GM23338 (cell line): Measurements from ENCODE around the gene MALSU1. TPM values are rescaled to one million over a fixed set of nuclear protein-coding genes. Genes with fewer than 3 reads are reported as not detected.

Experiments used
- ATAC-seq: fragments of 200-7000 bp; cut with Tn5 transposase; 3 replicates; pipeline ENCODE4 v1.9.1; 2020
- DNase-seq: peaks from one replicate; pipeline ENCODE4 v3.0.0-alpha.2; 2015; ENCODE audit warnings: low spot score
- H2AFZ ChIP-seq: fragments of 200-600 bp; sonication (generic); 2 replicates; pipeline ENCODE4 v1.8.0; 2016; ENCODE audit warnings: antibody characterized with exemption, mild to moderate bottlenecking, moderate library complexity
- H3F3A ChIP-seq: fragments of 200-600 bp; sonication (generic); replicated peaks from 2 replicates; pipeline ENCODE4 v1.8.0; 2017; ENCODE audit warnings: antibody characterized with exemption, mixed run types, low read depth
- H3K27ac ChIP-seq: fragments of 200-600 bp; sonication (generic); 2 replicates; pipeline ENCODE4 v1.6.1; 2016; ENCODE audit warnings: low read depth
- H3K27me3 ChIP-seq: fragments of 200-600 bp; sonication (generic); 2 replicates; pipeline ENCODE4 v1.8.0; 2016; ENCODE audit warnings: mild to moderate bottlenecking, mixed run types, moderate library complexity; ENCODE audit not compliant: insufficient read depth
- H3K36me3 ChIP-seq: fragments of 200-600 bp; sonication (generic); 2 replicates; pipeline ENCODE4 v1.8.0; 2016; ENCODE audit warnings: mild to moderate bottlenecking; ENCODE audit not compliant: insufficient read depth
- H3K4me1 ChIP-seq: fragments of 200-600 bp; sonication (generic); 2 replicates; pipeline ENCODE4 v1.8.0; 2016; ENCODE audit warnings: mild to moderate bottlenecking, moderate library complexity; ENCODE audit not compliant: insufficient read depth
- H3K4me2 ChIP-seq: fragments of 200-600 bp; sonication (generic); 2 replicates; pipeline ENCODE4 v1.7.1; 2017; ENCODE audit warnings: mixed run types
- H3K4me3 ChIP-seq: fragments of 200-600 bp; sonication (generic); 2 replicates; pipeline ENCODE4 v1.6.1; 2016; ENCODE audit warnings: mixed run types
- H3K79me2 ChIP-seq: fragments of 200-600 bp; sonication (generic); replicated peaks from 2 replicates; pipeline ENCODE4 v1.8.0; 2017; ENCODE audit warnings: mild to moderate bottlenecking; ENCODE audit not compliant: insufficient read depth
- H3K9me2 ChIP-seq: fragments of 200-600 bp; sonication (generic); 2 replicates; pipeline ENCODE4 v1.8.0; 2017; ENCODE audit not compliant: insufficient read depth
- H4K20me1 ChIP-seq: fragments of 200-600 bp; sonication (generic); replicated peaks from 2 replicates; pipeline ENCODE4 v1.8.0; 2017; ENCODE audit warnings: mild to moderate bottlenecking; ENCODE audit not compliant: insufficient read depth
- H3K27ac Mint-ChIP-seq: 2 replicates; pipeline ENCODE4 v1.8.0; 2020; ENCODE audit warnings: inconsistent platforms, mild to moderate bottlenecking, moderate library complexity, mixed read lengths
- H3K27me3 Mint-ChIP-seq: 3 replicates; pipeline ENCODE4 v1.8.0; 2022; ENCODE audit warnings: low read depth, mild to moderate bottlenecking, moderate library complexity, mixed read lengths, inconsistent platforms; ENCODE audit not compliant: insufficient read depth, poor library complexity
- H3K36me3 Mint-ChIP-seq: 3 replicates; pipeline ENCODE4 v1.8.0; 2021; ENCODE audit warnings: low read depth, mild to moderate bottlenecking, inconsistent platforms, moderate library complexity, mixed read lengths
- H3K4me1 Mint-ChIP-seq: 3 replicates; pipeline ENCODE4 v1.8.0; 2020; ENCODE audit warnings: mild to moderate bottlenecking, inconsistent platforms, mixed read lengths
- H3K4me3 Mint-ChIP-seq: 3 replicates; pipeline ENCODE4 v1.8.0; 2021; ENCODE audit warnings: moderate library complexity, mild to moderate bottlenecking, inconsistent platforms, mixed read lengths
- H3K9me3 Mint-ChIP-seq: 3 replicates; pipeline ENCODE4 v1.8.0; 2020; ENCODE audit warnings: moderate library complexity, mild to moderate bottlenecking, inconsistent platforms, mixed read lengths
- ETS1 ChIP-seq: IDR thresholded peaks from 2 replicates; pipeline ENCODE4 v1.6.1; 2016; ENCODE audit warnings: antibody characterized with exemption
- EZH2 ChIP-seq: fragments of 200-600 bp; sonication (generic); IDR thresholded peaks from one replicate; pipeline ENCODE4 v1.8.0; 2017; ENCODE audit warnings: antibody characterized with exemption, mild to moderate bottlenecking, low read depth; ENCODE audit not compliant: unreplicated experiment
- EZH2phosphoT487 ChIP-seq: fragments of 200-600 bp; sonication (generic); IDR thresholded peaks from one replicate; pipeline ENCODE4 v1.8.1; 2018; ENCODE audit warnings: antibody characterized with exemption; ENCODE audit not compliant: unreplicated experiment
- POLR2AphosphoS5 ChIP-seq: IDR thresholded peaks from 2 replicates; pipeline ENCODE4 v1.6.1; 2016; ENCODE audit warnings: antibody characterized with exemption, low read depth
- REST ChIP-seq: IDR thresholded peaks from one replicate; pipeline ENCODE4 v1.6.1; 2018; ENCODE audit warnings: antibody characterized with exemption; ENCODE audit not compliant: unreplicated experiment
- ZNF114 ChIP-seq: fragments of 250-450 bp; sonication (Bioruptor Pico); IDR thresholded peaks from 2 replicates; pipeline ENCODE4 v1.5.0; 2020; ENCODE audit warnings: mild to moderate bottlenecking, moderate library complexity
- ZNF331 ChIP-seq: fragments of 250-450 bp; sonication (Bioruptor Pico); IDR thresholded peaks from 2 replicates; pipeline ENCODE4 v1.5.0; 2020; ENCODE audit warnings: low read depth, mild to moderate bottlenecking, moderate library complexity
- ZNF462 ChIP-seq: fragments of 250-450 bp; sonication (Bioruptor Pico); IDR thresholded peaks from 2 replicates; pipeline ENCODE4 v1.5.0; 2020; ENCODE audit warnings: mild to moderate bottlenecking, moderate library complexity
- polyA plus RNA-seq: library from polyadenylated mRNA; unstranded; fragments of >200 nt; fragmentation: Nextera tagmentation; extraction: Ambion mirVana; gene quantifications from 2 replicates; pipeline ENCODE4 v1.2.1, GENCODE V29; 2016
- total RNA-seq: library from RNA; depleted of rRNA; stranded (reverse); fragments of >200 nt; shearing (Covaris generic); gene quantifications from 2 replicates; pipeline ENCODE4 v1.2.3, GENCODE V29; 2014

The MALSU1 gene
- total and polyA plus RNA-seq, 2 experiments from 2014 or later = 96.8 to 209 TPM

- no peaks in the 10 kb centered on the region for H3K36me3 ChIP-seq
- DNase-seq (no peak), ATAC-seq (no peak)
- Mint-ChIP-seq H3K4me1 (peaks cover 3% of the 10 kb centered on the region), H3K4me3 (no peak overlapping the region), H3K27me3 (peaks cover 8% of the 10 kb centered on the region), H3K36me3 (peaks cover 29% of the 10 kb centered on the region), H3K9me3 (no peaks in the 10 kb centered on the region), H3K27ac (no peak overlapping the region)
- H3F3A ChIP-seq = 0 out of 2 replicates have a peak, but pooled peaks cover 4% of the 10 kb centered on the region
- no peaks in the 10 kb centered on the region for H3K4me1 ChIP-seq
- no peak overlapping the region for H2AFZ ChIP-seq
- H4K20me1 ChIP-seq = peaks cover 10% of the 10 kb centered on the region; the same call in 1 of the 2 replicates
- H3K4me3 ChIP-seq = no peak overlapping the region
- no peaks in the 10 kb centered on the region for H3K27me3 ChIP-seq
- no peak overlapping the region for H3K4me2 ChIP-seq
- H3K79me2 ChIP-seq = peaks cover 71% of the 10 kb centered on the region
- H3K9me2 ChIP-seq = no peaks in the 10 kb centered on the region
- H3K27ac ChIP-seq = no peak overlapping the region
- TF ChIP-seq EZH2 = no peak
- no peak for TF ChIP-seq POLR2AphosphoS5
- TF ChIP-seq ETS1 = no peak
Measured at GRCh38 chr7:23356168-23356567, 57.0 kb downstream of the MALSU1 start.

- Histone ChIP-seq H3F3A (0 out of 2 replicates have a peak, but pooled peaks cover 4% of the 10 kb centered on the region), H3K9me2 (no peaks in the 10 kb centered on the region), H3K79me2 (peaks cover 76% of the 10 kb centered on the region), H3K27me3 (no peaks in the 10 kb centered on the region), H2AFZ (no peak overlapping the region), H3K4me2 (no peak overlapping the region), H3K27ac (no peak overlapping the region), H3K36me3 (peaks cover 4% of the 10 kb centered on the region; the same call in 1 of the 2 replicates), H4K20me1 (peaks cover 10% of the 10 kb centered on the region; the same call in 1 of the 2 replicates), H3K4me1 (no peaks in the 10 kb centered on the region), H3K4me3 (no peak overlapping the region)
- peaks cover 8% of the 10 kb centered on the region for H3K27me3 Mint-ChIP-seq
- H3K4me3 Mint-ChIP-seq = no peak overlapping the region
- no peaks in the 10 kb centered on the region; the same call in none of the 3 replicates for H3K4me1 Mint-ChIP-seq
- DNase-seq (no peak), ATAC-seq (no peak)
- H3K36me3 Mint-ChIP-seq = peaks cover 26% of the 10 kb centered on the region
- H3K9me3 Mint-ChIP-seq = no peaks in the 10 kb centered on the region
- no peak overlapping the region for H3K27ac Mint-ChIP-seq
- no peak for TF ChIP-seq REST
- TF ChIP-seq EZH2phosphoT487 = no peak
- TF ChIP-seq ZNF331 (CRISPR knock-in tag) = no peak
- TF ChIP-seq ZNF114 (CRISPR knock-in tag) = no peak
- no peak for TF ChIP-seq ETS1
- TF ChIP-seq ZNF462 (CRISPR knock-in tag) = no peak
Measured at GRCh38 chr7:23356726-23357125, 57.6 kb downstream of the MALSU1 start.
